Sigmoid colon (tissue), 7 donors: ENCODE measurements around the gene FAM114A1. TPM values are rescaled to one million over a fixed set of nuclear protein-coding genes. Genes with fewer than 3 reads are reported as not detected.

ENCODE experiments used
- DNase-seq: peaks from one replicate; pipeline ENCODE4 v3.0.0-alpha.2; 2019
- H3K27ac ChIP-seq, 4 donors: fragments of 200-600 bp; sonication (generic); one replicate each; pipeline ENCODE4 v1.5.1; 2016 to 2019; ENCODE audit warnings: mild to moderate bottlenecking in 1 of 4
- H3K27me3 ChIP-seq, 3 donors: fragments of 200-600 bp; sonication (generic); one replicate each; pipeline ENCODE4 v1.5.1; 2019; ENCODE audit warnings: mild to moderate bottlenecking in 1 of 3
- H3K36me3 ChIP-seq, 4 donors: fragments of 200-600 bp; sonication (generic); one replicate each; pipeline ENCODE4 v1.5.1; 2016 to 2019
- H3K4me1 ChIP-seq, 4 donors: fragments of 200-600 bp; sonication (generic); one replicate each; pipeline ENCODE4 v1.5.1; 2017 to 2019
- H3K4me3 ChIP-seq, 4 donors: fragments of 200-600 bp; sonication (generic); one replicate each; pipeline ENCODE4 v1.5.1; 2017 to 2019; ENCODE audit warnings: mild to moderate bottlenecking in 2 of 4, moderate library complexity in 1 of 4
- H3K9me3 ChIP-seq, 4 donors: fragments of 200-600 bp in 3 of 4; sonication (generic) in 3 of 4; one replicate each; pipeline versions ENCODE4 v1.5.1 to v1.6.1; 2013 to 2019
- CTCF ChIP-seq, 4 experiments: fragments of 450-650 bp in 3 of 4; fragments of 200-600 bp in 1 of 4; IDR thresholded peaks; one replicate each; pipeline ENCODE4 v1.5.1; 2016 to 2019; ENCODE audit warnings: antibody characterized with exemption in 4 of 4, mild to moderate bottlenecking in 3 of 4, moderate library complexity in 2 of 4
- EP300 ChIP-seq, 4 donors: sonication (generic); formaldehyde crosslinking; IDR thresholded peaks; one replicate each; pipeline ENCODE4 v1.6.1; 2017; ENCODE audit warnings: antibody characterized with exemption in 4 of 4
- POLR2A ChIP-seq, 2 donors: fragments of 450-650 bp; IDR thresholded peaks; one replicate each; pipeline ENCODE4 v1.6.1; 2016; ENCODE audit warnings: antibody characterized with exemption in 2 of 2, mild to moderate bottlenecking in 2 of 2, moderate library complexity in 2 of 2
- POLR2AphosphoS5 ChIP-seq, 4 donors: sonication (generic); formaldehyde crosslinking; IDR thresholded peaks; one replicate each; pipeline ENCODE4 v1.6.1; 2017; ENCODE audit warnings: antibody characterized with exemption in 4 of 4
- WGBS, 2 donors: extraction: QIAGEN DNeasy Blood & Tissue Kit; methylation state at CpG; one replicate each; pipeline ENCODE4 v1.1.7; 2013; 5-methylcytosine and 5-hydroxymethylcytosine counted together
- intact Hi-C: fragments of 100-400 bp; cut with DNase I; formaldehyde crosslinking; loops from one replicate; pipeline ENCODE4 v1.15.1; 2023
- polyA plus RNA-seq, 3 donors: library from polyadenylated mRNA; stranded (reverse); fragments of 200-250 nt; gene quantifications; one replicate each; pipeline ENCODE4 v1.2.3, GENCODE V29; 2013
- total RNA-seq, 4 donors: library from RNA; depleted of rRNA; stranded (reverse); fragments of >200 nt; gene quantifications; one replicate each; pipeline ENCODE4 v1.1.0, GENCODE V29; 2016
- donor health status: healthy with polysubstance abuse.
- donor health status: Bipolar disorder and iron deficiency.
- donor health status: healthy.

FAM114A1 gene
- total and polyA plus RNA-seq, 7 donors = 24.7 to 189 (median 120) TPM

- DNase-seq = no peak
- no peaks in the 10 kb centered on the region for H3K9me3 ChIP-seq
- intact Hi-C loops = no loop called here
- TF ChIP-seq POLR2AphosphoS5 (IDR thresholded peaks at IDR 0.05) = peak in 3 of 4 donors; percentile 9 to 49 (median 48)
- TF ChIP-seq EP300 (IDR thresholded peaks at IDR 0.05) = no peak
- no peak overlapping the region for H3K4me3 ChIP-seq
- no peaks in the 10 kb centered on the region for H3K36me3 ChIP-seq
- H3K4me1 ChIP-seq = peaks cover 0 to 71% (median 64%) of the 10 kb centered on the region in 4 donors
- 11 to 62% methylated on average over 5 of the region's 5 CpGs for WGBS, 2 donors
- peak overlapping the region in 3 of 4 donors; percentile 96 to 99 (median 98) for H3K27ac ChIP-seq
- H3K27me3 ChIP-seq = no peaks in the 10 kb centered on the region
Measured at GRCh38 chr4:38872620-38873019, 5.0 kb downstream of the FAM114A1 start.

GRCh38 chr4:38873290-38873944 is 5.8 kb downstream of the FAM114A1 start:
- Histone ChIP-seq H3K9me3 (no peaks in the 10 kb centered on the region), H3K36me3 (peaks cover 0 to 6% (median 5%) of the 10 kb centered on the region in 4 donors), H3K4me3 (no peak overlapping the region), H3K27ac (peak overlapping the region in 3 of 4 donors; percentile 96 to 99 (median 98)), H3K4me1 (peaks cover 0 to 67% (median 65%) of the 10 kb centered on the region in 4 donors), H3K27me3 (no peaks in the 10 kb centered on the region)
- TF ChIP-seq CTCF (IDR thresholded peaks at IDR 0.05) (no peak), EP300 (IDR thresholded peaks at IDR 0.05) (no peak), POLR2AphosphoS5 (IDR thresholded peaks at IDR 0.05) (no peak), POLR2A (IDR thresholded peaks at IDR 0.05) (no peak)
- intact Hi-C loops = no loop called here
- DNase-seq = no peak
- WGBS, 2 donors = 69 to 77% methylated on average over 5 of the region's 5 CpGs

- DNase-seq = no peak
- Histone ChIP-seq H3K4me3 (no peak overlapping the region), H3K9me3 (no peaks in the 10 kb centered on the region), H3K27me3 (no peaks in the 10 kb centered on the region), H3K36me3 (peaks cover 6 to 34% (median 19%) of the 10 kb centered on the region in 4 donors), H3K27ac (no peak overlapping the region), H3K4me1 (peaks cover 0 to 42% (median 34%) of the 10 kb centered on the region in 4 donors)
- intact Hi-C loops = no loop called here
- WGBS, 2 donors = 93 to 94% methylated on average over 2 of the region's 2 CpGs
- no peak for TF ChIP-seq CTCF (IDR thresholded peaks at IDR 0.05)
- TF ChIP-seq POLR2AphosphoS5 (IDR thresholded peaks at IDR 0.05) = no peak
- TF ChIP-seq POLR2A (IDR thresholded peaks at IDR 0.05) = no peak
- TF ChIP-seq EP300 (IDR thresholded peaks at IDR 0.05) = no peak
Measured at GRCh38 chr4:38876636-38877035, 9.0 kb downstream of the FAM114A1 start.

- intact Hi-C loops = no loop called here
- Histone ChIP-seq H3K4me1 (peaks cover 0 to 12% (median 5%) of the 10 kb centered on the region in 4 donors), H3K27me3 (no peaks in the 10 kb centered on the region), H3K27ac (no peak overlapping the region), H3K9me3 (no peaks in the 10 kb centered on the region), H3K36me3 (peaks cover 5 to 57% (median 13%) of the 10 kb centered on the region in 4 donors), H3K4me3 (no peak overlapping the region)
- no peak for DNase-seq
- 95 to 98% methylated on average over 4 of the region's 4 CpGs for WGBS, 2 donors
- TF ChIP-seq EP300 (IDR thresholded peaks at IDR 0.05) (no peak), POLR2A (IDR thresholded peaks at IDR 0.05) (no peak), POLR2AphosphoS5 (IDR thresholded peaks at IDR 0.05) (no peak), CTCF (IDR thresholded peaks at IDR 0.05) (no peak)
Measured at GRCh38 chr4:38884254-38884653, 16.6 kb downstream of the FAM114A1 start.

- Histone ChIP-seq H3K27me3 (no peaks in the 10 kb centered on the region), H3K9me3 (no peaks in the 10 kb centered on the region), H3K4me1 (peaks cover 0 to 32% (median 26%) of the 10 kb centered on the region in 4 donors), H3K27ac (peak overlapping the region; percentile 17 to 75 (median 59)), H3K36me3 (peaks cover 0 to 40% (median 2%) of the 10 kb centered on the region in 4 donors), H3K4me3 (no peak overlapping the region)
- peak in 2 of 4 donors; percentile 54 to 57 for TF ChIP-seq POLR2AphosphoS5 (IDR thresholded peaks at IDR 0.05)
- TF ChIP-seq CTCF (IDR thresholded peaks at IDR 0.05) = no peak
- TF ChIP-seq EP300 (IDR thresholded peaks at IDR 0.05) = no peak
- intact Hi-C loops = no loop called here
- DNase-seq = no peak
- 26 to 57% methylated on average over 1 of the region's 1 CpG for WGBS, 2 donors
Measured at GRCh38 chr4:38889143-38889542, 21.5 kb downstream of the FAM114A1 start.
